DND-41 (cell line): Measurements from ENCODE around the gene INPP5E.
"Not testable (repeated sequence)": the region's sequence is repeated elsewhere in the genome, so short reads cannot be mapped to it uniquely, and the experiment has no call there.

Source experiments
- ATAC-seq: fragments of 200-7000 bp; cut with Tn5 transposase; 3 replicates; pipeline ENCODE4 v1.9.1; 2021; ENCODE audit warnings: low read depth; ENCODE audit not compliant: insufficient read depth
- DNase-seq: peaks from one replicate; pipeline ENCODE4 v3.0.0-alpha.2; 2020
- H2AFZ ChIP-seq: 2 replicates; pipeline ENCODE4 v1.6.0; 2012; ENCODE audit warnings: low read depth, low read length
- H3K27ac ChIP-seq: 2 replicates; pipeline ENCODE4 v1.5.1; 2012; ENCODE audit warnings: low read length, inconsistent platforms
- H3K27me3 ChIP-seq: fragments of 200-600 bp; sonication (generic); 2 replicates; pipeline ENCODE4 v1.6.0; 2012; ENCODE audit warnings: low read length, mild to moderate bottlenecking, inconsistent platforms; ENCODE audit not compliant: insufficient read depth, poor library complexity
- H3K36me3 ChIP-seq: 2 replicates; pipeline ENCODE4 v1.5.1; 2012; ENCODE audit warnings: low read length, inconsistent platforms; ENCODE audit not compliant: insufficient read depth
- H3K4me1 ChIP-seq: 2 replicates; pipeline ENCODE4 v1.5.1; 2012; ENCODE audit warnings: mild to moderate bottlenecking, low read length; ENCODE audit not compliant: insufficient read depth
- H3K4me2 ChIP-seq: 2 replicates; pipeline ENCODE4 v1.6.0; 2012; ENCODE audit warnings: mild to moderate bottlenecking, moderate library complexity, low read length, inconsistent platforms; ENCODE audit not compliant: insufficient read depth
- H3K4me3 ChIP-seq, 2 experiments: fragments of 200-600 bp in 1 of 2; shearing (Covaris generic) in 1 of 2; 2 replicates each; pipeline ENCODE4 v1.5.1; 2012 to 2016; ENCODE audit warnings: inconsistent platforms in 2 of 2, low read length in 2 of 2, mild to moderate bottlenecking in 2 of 2, low read depth in 1 of 2, moderate library complexity in 1 of 2
- H3K79me2 ChIP-seq: 2 replicates; pipeline ENCODE4 v1.6.0; 2012; ENCODE audit warnings: low read length, inconsistent platforms; ENCODE audit not compliant: insufficient read depth
- H3K9ac ChIP-seq: 2 replicates; pipeline ENCODE4 v1.6.0; 2012; ENCODE audit warnings: low read depth, mild to moderate bottlenecking, inconsistent platforms, low read length, moderate library complexity
- H3K9me3 ChIP-seq: 2 replicates; pipeline ENCODE4 v1.5.1; 2012; ENCODE audit warnings: low read length, moderate library complexity, mild to moderate bottlenecking, inconsistent platforms; ENCODE audit not compliant: insufficient read depth, severe bottlenecking
- H4K20me1 ChIP-seq: 2 replicates; pipeline ENCODE4 v1.6.0; 2012; ENCODE audit warnings: low read length; ENCODE audit not compliant: insufficient read depth
- CTCF ChIP-seq: IDR thresholded peaks from 2 replicates; pipeline ENCODE4 v1.5.1; 2012; ENCODE audit warnings: borderline replicate concordance, low read length, moderate library complexity, mild to moderate bottlenecking; ENCODE audit not compliant: poor library complexity, severe bottlenecking; ENCODE audit errors: extremely low read depth
- EZH2 ChIP-seq: IDR thresholded peaks from 3 replicates; pipeline ENCODE4 v1.6.1; 2012; ENCODE audit warnings: borderline replicate concordance, low read depth, mild to moderate bottlenecking, moderate library complexity, low read length, inconsistent platforms; ENCODE audit not compliant: severe bottlenecking

INPP5E gene

GRCh38 chr9:136426787-136427186, 12.9 kb downstream of the INPP5E start:
- H3K9me3 ChIP-seq: no peaks in the 10 kb centered on the region
- no peak overlapping the region for H3K4me2 ChIP-seq
- no peak for TF ChIP-seq CTCF
- no peak for TF ChIP-seq EZH2
- H3K36me3 ChIP-seq: peaks cover 52% of the 10 kb centered on the region
- no peaks in the 10 kb centered on the region for H3K4me1 ChIP-seq
- ATAC-seq (no peak), DNase-seq (no peak)
- H3K27me3 ChIP-seq: no peaks in the 10 kb centered on the region
- peaks cover 3% of the 10 kb centered on the region; the same call in 1 of the 2 replicates for H4K20me1 ChIP-seq
- no peak overlapping the region for H3K9ac ChIP-seq
- H3K79me2 ChIP-seq: no peaks in the 10 kb centered on the region
- no peak overlapping the region for H3K4me3 ChIP-seq
- H2AFZ ChIP-seq: no peak overlapping the region
- H3K27ac ChIP-seq: no peak overlapping the region

GRCh38 chr9:136425367-136425766, 14.3 kb downstream of the INPP5E start:
- H4K20me1 ChIP-seq, ATAC-seq, H3K4me1 ChIP-seq, H3K4me2 ChIP-seq, H2AFZ ChIP-seq, H3K27me3 ChIP-seq, H3K9ac ChIP-seq, H3K9me3 ChIP-seq, H3K27ac ChIP-seq, H3K79me2 ChIP-seq, H3K4me3 ChIP-seq, DNase-seq: not testable (repeated sequence)
- peaks cover 55% of the 10 kb centered on the region for H3K36me3 ChIP-seq

GRCh38 chr9:136424750-136425362, 14.8 kb downstream of the INPP5E start:
- no peaks in the 10 kb centered on the region for H3K4me1 ChIP-seq
- no peak overlapping the region for H3K4me2 ChIP-seq
- no peaks in the 10 kb centered on the region for H3K79me2 ChIP-seq
- no peak for ATAC-seq
- TF ChIP-seq CTCF: no peak
- TF ChIP-seq EZH2: no peak
- H2AFZ ChIP-seq: no peak overlapping the region
- peaks cover 55% of the 10 kb centered on the region for H3K36me3 ChIP-seq
- no peak overlapping the region for H3K27ac ChIP-seq
- H3K4me3 ChIP-seq: no peak overlapping the region
- H3K27me3 ChIP-seq: no peaks in the 10 kb centered on the region
- H3K9ac ChIP-seq: no peak overlapping the region
- H3K9me3 ChIP-seq: no peaks in the 10 kb centered on the region
- no peak for DNase-seq
- peaks cover 3% of the 10 kb centered on the region; the same call in 1 of the 2 replicates for H4K20me1 ChIP-seq

GRCh38 chr9:136423432-136424146, 16.1 kb downstream of the INPP5E start:
- TF ChIP-seq EZH2 (no peak), CTCF (no peak)
- H3K9ac ChIP-seq: no peak overlapping the region
- no peaks in the 10 kb centered on the region for H3K4me1 ChIP-seq
- H3K9me3 ChIP-seq: no peaks in the 10 kb centered on the region
- no peak overlapping the region for H3K4me3 ChIP-seq
- H3K27ac ChIP-seq: no peak overlapping the region
- peaks cover 56% of the 10 kb centered on the region for H3K36me3 ChIP-seq
- H4K20me1 ChIP-seq: peaks cover 3% of the 10 kb centered on the region; the same call in 1 of the 2 replicates
- ATAC-seq (no peak), DNase-seq (no peak)
- H3K4me2 ChIP-seq: no peak overlapping the region
- no peaks in the 10 kb centered on the region for H3K79me2 ChIP-seq
- no peak overlapping the region for H2AFZ ChIP-seq
- no peaks in the 10 kb centered on the region for H3K27me3 ChIP-seq
